Retinal pigment epithelial cell (primary cell): ENCODE data around the gene ASCL2.

Experiments
- DNase-seq: peaks from one replicate; pipeline ENCODE4 v3.0.0-alpha.2; 2010; ENCODE audit warnings: low read depth
- H3K4me3 ChIP-seq: 2 replicates; pipeline ENCODE4 v1.5.1; 2011; ENCODE audit warnings: mild to moderate bottlenecking, low read length, control low read depth, moderate library complexity
- TF ChIP-seq, protein P1 (sequence below): conservative IDR thresholded peaks from 2 replicates; pipeline ENCODE4 v1.5.1; 2011; ENCODE audit warnings: low read depth, low read length, control low read depth, inconsistent platforms

Gene ASCL2

DNA sequence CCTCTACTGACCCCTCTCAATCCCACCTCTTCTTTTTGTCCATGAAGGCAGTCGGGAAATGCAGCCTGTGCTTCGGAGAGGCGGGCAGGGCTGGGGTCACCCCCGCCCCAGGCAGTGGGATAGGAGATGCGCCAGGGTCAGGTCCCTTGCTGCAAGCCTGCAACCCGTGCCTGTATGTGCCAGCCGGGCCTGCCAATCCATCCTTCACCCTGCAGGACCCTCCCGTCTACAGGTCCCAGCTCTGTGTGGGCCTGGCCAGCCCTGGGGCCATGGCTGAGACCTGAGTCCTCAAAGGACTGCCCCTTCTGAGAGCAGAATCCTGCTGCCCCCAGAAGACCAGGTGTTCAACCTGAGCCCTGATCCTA lies 10.9 kb downstream of the ASCL2 start:
- TF ChIP-seq, protein P1, sequence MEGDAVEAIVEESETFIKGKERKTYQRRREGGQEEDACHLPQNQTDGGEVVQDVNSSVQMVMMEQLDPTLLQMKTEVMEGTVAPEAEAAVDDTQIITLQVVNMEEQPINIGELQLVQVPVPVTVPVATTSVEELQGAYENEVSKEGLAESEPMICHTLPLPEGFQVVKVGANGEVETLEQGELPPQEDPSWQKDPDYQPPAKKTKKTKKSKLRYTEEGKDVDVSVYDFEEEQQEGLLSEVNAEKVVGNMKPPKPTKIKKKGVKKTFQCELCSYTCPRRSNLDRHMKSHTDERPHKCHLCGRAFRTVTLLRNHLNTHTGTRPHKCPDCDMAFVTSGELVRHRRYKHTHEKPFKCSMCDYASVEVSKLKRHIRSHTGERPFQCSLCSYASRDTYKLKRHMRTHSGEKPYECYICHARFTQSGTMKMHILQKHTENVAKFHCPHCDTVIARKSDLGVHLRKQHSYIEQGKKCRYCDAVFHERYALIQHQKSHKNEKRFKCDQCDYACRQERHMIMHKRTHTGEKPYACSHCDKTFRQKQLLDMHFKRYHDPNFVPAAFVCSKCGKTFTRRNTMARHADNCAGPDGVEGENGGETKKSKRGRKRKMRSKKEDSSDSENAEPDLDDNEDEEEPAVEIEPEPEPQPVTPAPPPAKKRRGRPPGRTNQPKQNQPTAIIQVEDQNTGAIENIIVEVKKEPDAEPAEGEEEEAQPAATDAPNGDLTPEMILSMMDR = no peak
- no peak overlapping the region for H3K4me3 ChIP-seq
- DNase-seq = no peak

- DNase-seq = no peak
- TF ChIP-seq, protein P1 = no peak
- no peak overlapping the region for H3K4me3 ChIP-seq
These were observed 11.6 kb downstream of the ASCL2 start for GRCh38 chr11:2258501-2259465.

DNA sequence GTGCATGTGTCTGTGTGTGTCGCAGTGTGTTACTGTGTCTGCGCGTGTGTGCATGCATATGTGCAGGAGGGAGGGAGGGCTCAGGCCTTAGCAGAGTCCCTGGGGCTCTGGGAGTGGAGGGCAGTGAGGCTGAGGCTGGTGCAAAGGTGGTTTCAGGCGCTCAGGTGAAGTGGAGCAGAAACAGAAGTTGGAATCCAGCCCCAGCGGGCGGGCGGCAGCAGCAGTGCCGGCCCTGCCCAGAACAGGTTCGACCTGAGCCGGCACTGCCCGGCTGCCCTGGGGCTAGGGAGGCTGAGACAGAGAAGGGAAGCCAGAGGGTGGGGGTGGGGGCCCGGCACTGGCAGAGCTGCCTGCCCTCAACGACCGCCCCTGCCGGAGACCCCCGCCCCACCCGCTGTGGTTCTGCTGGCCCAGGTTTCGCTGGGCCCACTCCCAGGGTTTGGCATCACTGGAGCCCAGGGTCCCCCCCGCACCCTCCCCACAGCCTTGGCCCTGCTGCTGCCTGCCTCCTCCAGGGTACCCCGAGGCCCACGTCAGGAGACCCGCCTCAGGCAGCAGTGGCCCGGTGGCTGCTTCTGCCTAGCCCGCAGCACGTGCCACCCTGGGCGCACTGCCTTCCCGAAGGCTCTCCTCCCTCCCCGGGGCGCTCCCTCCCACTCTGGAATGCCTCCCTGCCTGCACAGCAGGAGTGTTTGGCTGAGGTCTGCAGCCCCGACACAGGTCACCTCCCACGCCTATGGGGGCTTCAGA lies 13.3 kb downstream of the ASCL2 start:
- no peak overlapping the region for H3K4me3 ChIP-seq
- DNase-seq = no peak
- TF ChIP-seq, protein P1 = no peak

DNA sequence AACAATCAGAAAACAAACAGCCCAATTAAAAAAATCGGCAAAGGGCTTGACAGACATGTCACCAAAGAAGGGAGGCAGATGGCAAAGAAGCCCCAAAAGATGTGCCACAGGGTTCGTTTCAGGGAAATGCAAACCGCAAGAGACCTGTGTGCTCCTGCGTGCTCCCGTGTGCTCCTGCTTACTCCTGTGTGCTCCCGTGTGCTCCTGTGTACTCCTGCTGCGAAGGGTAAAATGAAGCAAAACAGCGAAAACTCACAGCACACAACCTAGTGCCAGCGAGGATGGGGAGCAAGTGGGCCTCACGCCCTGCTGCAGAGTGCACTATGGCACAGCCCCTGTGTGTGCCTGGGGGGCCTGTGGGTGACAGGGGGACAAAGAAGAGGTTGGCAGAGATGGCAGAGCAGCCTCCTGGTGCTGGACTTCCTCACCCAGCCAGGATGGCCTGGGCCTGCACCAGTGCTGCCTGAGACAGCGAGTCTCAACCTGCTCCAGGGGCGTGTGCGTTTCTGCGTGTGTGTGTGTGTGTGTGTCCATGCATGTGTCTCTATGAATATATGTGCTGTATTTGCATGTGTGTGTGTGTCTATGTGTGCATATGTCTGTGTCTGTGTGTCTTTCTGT lies 14.0 kb downstream of the ASCL2 start:
- DNase-seq = no peak
- H3K4me3 ChIP-seq = no peak overlapping the region
- TF ChIP-seq, protein P1 = no peak

- TF ChIP-seq, protein P1 = no peak
- no peak for DNase-seq
- H3K4me3 ChIP-seq = no peak overlapping the region
These were observed 18.4 kb downstream of the ASCL2 start for GRCh38 chr11:2252018-2252417.

DNA sequence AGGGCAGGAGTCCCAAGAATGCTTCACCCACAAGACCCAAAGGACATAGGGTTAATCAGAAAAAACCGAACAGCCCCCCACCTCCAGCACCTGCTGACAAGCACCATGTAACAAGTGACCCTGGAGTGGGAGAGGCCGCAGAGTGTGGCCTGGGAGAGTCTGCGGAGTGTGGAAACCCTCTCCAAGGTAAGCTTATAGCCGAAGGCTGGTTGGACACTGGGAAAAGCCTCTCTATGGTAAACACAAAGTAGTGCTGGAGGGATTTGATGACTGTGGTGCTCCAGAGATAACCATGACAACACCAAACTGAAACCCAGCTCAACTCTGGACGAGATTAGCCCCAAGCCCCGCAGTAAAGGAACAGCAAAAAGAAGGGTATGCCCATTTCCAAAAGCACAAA lies 19.2 kb downstream of the ASCL2 start:
- DNase-seq = no peak
- TF ChIP-seq, protein P1 = no peak
- H3K4me3 ChIP-seq = no peak overlapping the region
